ENCODE data around the gene GMNN. TPM values are rescaled to one million over a fixed set of nuclear protein-coding genes. Genes with fewer than 3 reads are reported as not detected.
"Not testable (repeated sequence)": the region's sequence is repeated elsewhere in the genome, so short reads cannot be mapped to it uniquely, and the experiment has no call there.

Gene GMNN
- total RNA-seq, 1 donor = 41.7 TPM

DNA sequence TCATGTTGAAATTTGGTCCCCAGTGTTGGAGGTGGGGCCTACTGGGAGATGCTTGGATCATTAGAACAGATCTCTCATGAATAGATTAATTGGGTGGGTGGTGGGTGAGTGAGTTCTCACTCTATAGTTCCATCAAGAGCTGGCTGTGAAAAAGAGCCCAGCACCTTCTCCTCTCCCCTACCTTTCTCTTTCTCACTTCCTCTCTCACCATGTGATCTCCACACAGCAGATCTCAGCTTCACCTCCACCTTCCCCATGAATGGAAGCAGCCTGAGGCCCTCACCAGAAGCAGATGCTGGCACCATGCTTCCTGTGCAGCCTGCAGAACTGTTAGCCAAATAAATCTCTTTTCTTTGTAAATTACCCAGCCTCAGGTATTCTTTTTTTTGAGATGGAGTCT is 12.9 kb upstream of the GMNN start:
- no peak for DNase-seq (ENCODE audit: low read depth)
- no peak for TF ChIP-seq CTCF (IDR thresholded peaks at IDR 0.05; ENCODE audit: insufficient read depth, low read length)
- H3K4me3 ChIP-seq (ENCODE audit: low read depth, low read length) = no peak overlapping the region

- TF ChIP-seq CTCF (IDR thresholded peaks at IDR 0.05; ENCODE audit: insufficient read depth, low read length) = no peak
- no peak for DNase-seq (ENCODE audit: low read depth)
- H3K4me3 ChIP-seq (ENCODE audit: low read depth, low read length) = no peak overlapping the region
Measured at GRCh38 chr6:24763578-24763977, 11.2 kb upstream of the GMNN start.

- H3K4me3 ChIP-seq (ENCODE audit: low read depth, low read length); DNase-seq (ENCODE audit: low read depth): not testable (repeated sequence)
Measured at GRCh38 chr6:24764833-24765828, 9.6 kb upstream of the GMNN start.

DNA sequence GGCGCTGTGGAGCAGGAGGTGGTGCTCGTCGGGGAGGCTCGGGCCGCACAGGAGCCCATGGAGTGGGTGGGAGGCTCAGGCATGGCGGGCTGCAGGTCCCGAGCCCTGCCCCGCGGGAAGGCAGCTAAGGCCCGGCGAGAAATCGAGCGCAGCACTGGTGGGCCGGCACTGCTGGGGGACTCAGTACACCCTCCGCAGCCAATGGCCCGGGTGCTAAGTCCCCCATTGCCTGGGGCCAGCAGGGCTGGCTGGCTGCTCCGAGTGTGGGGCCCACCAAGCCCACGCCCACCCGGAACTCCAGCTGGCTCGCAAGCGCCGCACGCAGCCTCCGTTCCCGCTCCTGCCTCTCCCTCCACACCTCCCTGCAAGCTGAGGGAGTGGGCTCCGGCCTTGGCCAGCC is 8.8 kb upstream of the GMNN start:
- H3K4me3 ChIP-seq (ENCODE audit: low read depth, low read length); DNase-seq (ENCODE audit: low read depth): not testable (repeated sequence)

- peak; percentile 37 for TF ChIP-seq CTCF (IDR thresholded peaks at IDR 0.05; ENCODE audit: insufficient read depth, low read length)
- DNase-seq (ENCODE audit: low read depth) = peak; percentile 69
- H3K4me3 ChIP-seq (ENCODE audit: low read depth, low read length) = no peak overlapping the region
Measured at GRCh38 chr6:24766680-24767462, 7.9 kb upstream of the GMNN start.

DNA sequence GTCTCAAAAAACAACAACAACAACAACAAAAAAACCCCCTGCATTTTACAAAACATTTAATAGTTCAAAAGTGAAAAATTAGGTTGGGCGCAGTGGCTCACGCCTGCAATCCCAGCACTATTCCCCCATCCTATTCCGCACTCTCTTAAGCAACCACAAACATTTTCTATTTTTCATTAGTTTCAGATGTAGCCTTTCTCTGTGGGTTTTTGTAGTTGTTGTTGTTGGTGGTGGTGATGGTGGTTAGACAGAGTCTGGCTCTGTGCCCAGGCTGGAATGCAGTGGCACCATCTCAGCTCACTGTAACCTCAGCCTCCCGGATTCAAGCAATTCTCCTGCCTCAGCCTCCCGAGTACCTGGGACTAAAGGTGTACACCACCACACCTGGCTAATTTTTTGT is 6.4 kb upstream of the GMNN start:
- TF ChIP-seq CTCF (IDR thresholded peaks at IDR 0.05; ENCODE audit: insufficient read depth, low read length) = no peak
- no peak overlapping the region for H3K4me3 ChIP-seq (ENCODE audit: low read depth, low read length)
- DNase-seq (ENCODE audit: low read depth) = no peak

- TF ChIP-seq CTCF (IDR thresholded peaks at IDR 0.05; ENCODE audit: insufficient read depth, low read length) = no peak
- peak; percentile 54 for DNase-seq (ENCODE audit: low read depth)
- H3K4me3 ChIP-seq (ENCODE audit: low read depth, low read length) = peak overlapping the region; percentile 100
Measured at GRCh38 chr6:24775520-24776058, 852 bp downstream of the GMNN start.

Data from fibroblast of the aortic adventitia (primary cell).